HepG2 (cell line): ENCODE measurements around the gene TCF7L2. TPM values are rescaled to one million over a fixed set of nuclear protein-coding genes. Genes with fewer than 3 reads are reported as not detected.

Experiments used
- ATAC-seq: fragments of 200-7000 bp; cut with Tn5 transposase; 3 replicates; pipeline ENCODE4 v1.9.1; 2020; ENCODE audit warnings: mild to moderate bottlenecking, moderate library complexity
- BruUV-seq: library from RNA; stranded (reverse); fragments of 400-500 nt; replicated peaks from 2 replicates; lab custom pipeline; 2021; lab: Mats Ljungman, UMichigan
- CTCF ChIA-PET: fragments of 300-600 bp; formaldehyde crosslinking; extraction: SDS; loops from one replicate; lab custom pipeline; 2021; ENCODE audit warnings: low total read pairs, inconsistent platforms, low intra/inter-chr PET ratio; lab: Yijun Ruan, JAX
- POLR2A ChIA-PET: fragments of 350-600 bp; sonication (Branson Sonifier 250); formaldehyde crosslinking; loops from one replicate; lab custom pipeline; 2020; ENCODE audit warnings: antibody characterized with exemption, inconsistent platforms; lab: Yijun Ruan, JAX
- DNase-seq: peaks from one replicate; pipeline ENCODE4 v3.0.0-alpha.2; 2015; ENCODE audit warnings: low spot score
- FAIRE-seq: peaks from 3 replicates; lab custom pipeline; 2011; peaks lifted over from hg19 to GRCh38; lab: Jason Lieb, UNC
- H2AFZ ChIP-seq: one replicate; pipeline ENCODE4 v1.6.1; 2011; ENCODE audit warnings: low read length, inconsistent platforms
- H3K27ac ChIP-seq: fragments of 300-600 bp; 3 replicates; pipeline ENCODE4 v1.8.0; 2011; ENCODE audit warnings: mixed run types, mild to moderate bottlenecking, mixed read lengths, low read length, inconsistent platforms; ENCODE audit not compliant: insufficient read depth; ENCODE audit errors: extremely low read length
- H3K27me3 ChIP-seq, 2 experiments: fragments of 200-600 bp in 1 of 2; 2 replicates in 1 of 2; 3 replicates in 1 of 2; pipeline versions ENCODE4 v1.6.0 to v1.8.0; 2011; ENCODE audit warnings: low read length in 2 of 2, mild to moderate bottlenecking in 2 of 2, moderate library complexity in 2 of 2, inconsistent platforms in 1 of 2; ENCODE audit not compliant: insufficient read depth in 2 of 2, control insufficient read depth in 1 of 2
- H3K36me3 ChIP-seq, 2 experiments: fragments of 200-600 bp in 1 of 2; replicated peaks in 1 of 2; 2 replicates in 1 of 2; 3 replicates in 1 of 2; pipeline versions ENCODE4 v1.5.1 to v1.8.0; 2011; ENCODE audit warnings: low read length in 2 of 2, inconsistent platforms in 1 of 2; ENCODE audit not compliant: insufficient read depth in 2 of 2, control insufficient read depth in 1 of 2
- H3K4me1 ChIP-seq: 2 replicates; pipeline ENCODE4 v1.5.1; 2012; ENCODE audit warnings: low read length, inconsistent platforms; ENCODE audit not compliant: insufficient read depth
- H3K4me2 ChIP-seq: 2 replicates; pipeline ENCODE4 v1.6.0; 2011; ENCODE audit warnings: low read depth, low read length, inconsistent platforms
- H3K4me3 ChIP-seq, 3 experiments: fragments of 200-600 bp in 1 of 3; sonication (generic), shearing (Covaris generic) in 1 of 3; replicated peaks in 1 of 3; 2 replicates each; pipeline ENCODE4 v1.5.1; 2011 to 2016; ENCODE audit warnings: low read length in 3 of 3, inconsistent platforms in 2 of 3, low read depth in 2 of 3, mild to moderate bottlenecking in 2 of 3, control low read depth in 1 of 3, mixed read lengths in 1 of 3; ENCODE audit not compliant: insufficient read depth in 1 of 3
- H3K79me2 ChIP-seq: one replicate; pipeline ENCODE4 v1.6.1; 2011; ENCODE audit warnings: low read length, inconsistent platforms; ENCODE audit not compliant: insufficient read depth
- H3K9ac ChIP-seq: 2 replicates; pipeline ENCODE4 v1.6.0; 2011; ENCODE audit warnings: mild to moderate bottlenecking, low read depth, low read length, inconsistent platforms; ENCODE audit not compliant: insufficient read depth
- H3K9me3 ChIP-seq: 2 replicates; pipeline ENCODE4 v1.5.1; 2012; ENCODE audit warnings: mild to moderate bottlenecking, low read length
- H4K20me1 ChIP-seq: 2 replicates; pipeline ENCODE4 v1.6.0; 2011; ENCODE audit warnings: inconsistent platforms, mild to moderate bottlenecking, low read length, moderate library complexity; ENCODE audit not compliant: insufficient read depth
- FOXA1 ChIP-seq, 2 experiments: fragments of 450-650 bp in 1 of 2; sonication (generic) in 1 of 2; formaldehyde crosslinking in 1 of 2; IDR thresholded peaks; 2 replicates each; pipeline versions ENCODE4 v1.4.0 to v1.6.1; 2016 to 2020; ENCODE audit warnings: missing genetic modification reagents in 1 of 2
- FOXO4 ChIP-seq: sonication (generic); formaldehyde crosslinking; conservative IDR thresholded peaks from 2 replicates; pipeline ENCODE4 v1.8.1; 2023; ENCODE audit warnings: missing genetic modification reagents
- HOXA5 ChIP-seq: sonication (generic); formaldehyde crosslinking; IDR thresholded peaks from 2 replicates; pipeline ENCODE4 v1.4.0; 2020; ENCODE audit warnings: missing genetic modification reagents
- IKZF4 ChIP-seq: sonication (generic); formaldehyde crosslinking; IDR thresholded peaks from 2 replicates; pipeline ENCODE4 v1.5.1; 2020; ENCODE audit warnings: borderline replicate concordance, mild to moderate bottlenecking, low read depth, missing genetic modification reagents; ENCODE audit errors: not compliant biosample characterization
- KDM6A ChIP-seq: IDR thresholded peaks from 2 replicates; pipeline ENCODE4 v1.6.1; 2016; ENCODE audit warnings: low read depth
- NKX3-1 ChIP-seq: sonication (generic); formaldehyde crosslinking; IDR thresholded peaks from 2 replicates; pipeline ENCODE4 v1.5.0; 2020; ENCODE audit warnings: missing genetic modification reagents
- PHF21A ChIP-seq: sonication (generic); formaldehyde crosslinking; IDR thresholded peaks from 2 replicates; pipeline ENCODE4 v1.5.0; 2020; ENCODE audit warnings: mild to moderate bottlenecking, missing genetic modification reagents
- SOX6 ChIP-seq, 2 experiments: fragments of 450-650 bp in 1 of 2; sonication (generic) in 1 of 2; formaldehyde crosslinking in 1 of 2; IDR thresholded peaks; 2 replicates each; pipeline versions ENCODE4 v1.4.0 to v1.6.1; 2017 to 2020; ENCODE audit warnings: antibody characterized with exemption in 1 of 2, mild to moderate bottlenecking in 1 of 2, missing genetic modification reagents in 1 of 2
- ZBED4 ChIP-seq: sonication (generic); formaldehyde crosslinking; IDR thresholded peaks from 2 replicates; pipeline ENCODE4 v1.4.0; 2020; ENCODE audit warnings: missing genetic modification reagents, borderline replicate concordance
- ZNF232 ChIP-seq: sonication (generic); formaldehyde crosslinking; IDR thresholded peaks from 2 replicates; pipeline ENCODE4 v1.4.0; 2020; ENCODE audit warnings: missing genetic modification reagents, borderline replicate concordance
- ZNF431 ChIP-seq: sonication (generic); formaldehyde crosslinking; IDR thresholded peaks from 2 replicates; pipeline ENCODE4 v1.9.0; 2022; ENCODE audit warnings: missing genetic modification reagents, low read depth, mild to moderate bottlenecking, borderline replicate concordance
- ZNF501 ChIP-seq: sonication (generic); formaldehyde crosslinking; IDR thresholded peaks from 2 replicates; pipeline ENCODE4 v1.5.1; 2020; ENCODE audit warnings: mild to moderate bottlenecking, moderate library complexity, missing genetic modification reagents
- WGBS: methylation state at CpG from one replicate; pipeline ENCODE4 v1.1.6; 2017; ENCODE audit warnings: low lambda C conversion rate; 5-methylcytosine and 5-hydroxymethylcytosine counted together
- in situ Hi-C: cut with HindIII; loops from 2 replicates; pipeline ENCODE4 v1.10.0; 2017; ENCODE audit warnings: low pct_unique_long_range_greater_than_20kb; ENCODE audit not compliant: extremely low pct_ligation_motif_present
- intact Hi-C: fragments of 100-400 bp; cut with micrococcal nuclease; formaldehyde crosslinking; loops from one replicate; pipeline ENCODE4 v1.10.0; 2022; ENCODE audit not compliant: unreplicated experiment
- polyA plus RNA-seq, 8 experiments: library from polyadenylated mRNA; depleted of rRNA in 3 of 8; stranded (reverse) in 7 of 8; unstranded in 1 of 8; fragments of >200 nt; fragmentation: Illumina TruSeq in 4 of 8; extraction: Trizol in 4 of 8; gene quantifications; 2 replicates each; pipeline versions ENCODE4 v1.2.1 to v1.2.3, GENCODE V29; 2011 to 2016; ENCODE audit warnings: low read depth in 4 of 8, missing spikeins in 1 of 8, mixed read lengths in 1 of 8; ENCODE audit not compliant: insufficient read depth in 1 of 8
- total RNA-seq, 5 experiments: library from RNA; depleted of rRNA; stranded (reverse); fragments of >200 nt; fragmentation: Illumina TruSeq; extraction: Trizol; gene quantifications; 2 replicates each; pipeline ENCODE4 v1.2.3, GENCODE V29; 2016; ENCODE audit warnings: low read depth in 1 of 5

TCF7L2 gene
- total and polyA plus RNA-seq, 2 of the 13 experiments (the other 11 are each of a cell fraction or from before 2014, with no cell fraction given) = 3.9 to 13.7 TPM

- Histone ChIP-seq H3K27me3 (no peaks in the 10 kb centered on the region), H2AFZ (no peak overlapping the region), H4K20me1 (peaks cover 72% of the 10 kb centered on the region), H3K9ac (no peak overlapping the region), H3K27ac (no peak overlapping the region), H3K4me1 (peaks cover 57% of the 10 kb centered on the region), H3K4me3 (no peak overlapping the region), H3K4me2 (no peak overlapping the region), H3K9me3 (no peaks in the 10 kb centered on the region), H3K36me3 (peaks cover 3 to 24% of the 10 kb centered on the region in 2 experiments; a peak in 4 of 5 replicates), H3K79me2 (peaks cover 91% of the 10 kb centered on the region)
- 96% methylated on average over 10 of the region's 10 CpGs for WGBS
- TF ChIP-seq HOXA5 (CRISPR knock-in tag) (no peak), ZBED4 (CRISPR knock-in tag) (no peak), PHF21A (no peak), FOXA1 (IDR thresholded peaks at IDR 0.05) (no peak), FOXA1 (CRISPR knock-in tag; IDR thresholded peaks at IDR 0.05) (no peak), SOX6 (IDR thresholded peaks at IDR 0.05) (no peak), SOX6 (CRISPR knock-in tag; IDR thresholded peaks at IDR 0.05) (no peak), NKX3-1 (no peak), KDM6A (CRISPR knock-in tag) (no peak), FOXO4 (CRISPR knock-in tag) (no peak), IKZF4 (CRISPR knock-in tag) (no peak), ZNF501 (CRISPR knock-in tag) (no peak), ZNF431 (CRISPR knock-in tag) (no peak), ZNF232 (no peak)
- no peak for FAIRE-seq
- in situ Hi-C loops (no loop called here), intact Hi-C loops (no loop called here)
- no peak for ATAC-seq
- DNase-seq = no peak
- ChIA-PET POLR2A (no interaction called here), CTCF (no interaction called here)
- BruUV-seq = no TSS peak
Observed at GRCh38 chr10:113056441-113057021, 106.5 kb downstream of the TCF7L2 start.
